DND-41 (cell line): ENCODE results near the gene PACS1.

ENCODE experiments used
- ATAC-seq: fragments of 200-7000 bp; cut with Tn5 transposase; 3 replicates; pipeline ENCODE4 v1.9.1; 2021; ENCODE audit warnings: low read depth; ENCODE audit not compliant: insufficient read depth
- DNase-seq: peaks from one replicate; pipeline ENCODE4 v3.0.0-alpha.2; 2020
- H2AFZ ChIP-seq: 2 replicates; pipeline ENCODE4 v1.6.0; 2012; ENCODE audit warnings: low read depth, low read length
- H3K27ac ChIP-seq: 2 replicates; pipeline ENCODE4 v1.5.1; 2012; ENCODE audit warnings: low read length, inconsistent platforms
- H3K27me3 ChIP-seq: fragments of 200-600 bp; sonication (generic); 2 replicates; pipeline ENCODE4 v1.6.0; 2012; ENCODE audit warnings: low read length, mild to moderate bottlenecking, inconsistent platforms; ENCODE audit not compliant: insufficient read depth, poor library complexity
- H3K36me3 ChIP-seq: 2 replicates; pipeline ENCODE4 v1.5.1; 2012; ENCODE audit warnings: low read length, inconsistent platforms; ENCODE audit not compliant: insufficient read depth
- H3K4me1 ChIP-seq: 2 replicates; pipeline ENCODE4 v1.5.1; 2012; ENCODE audit warnings: mild to moderate bottlenecking, low read length; ENCODE audit not compliant: insufficient read depth
- H3K4me2 ChIP-seq: 2 replicates; pipeline ENCODE4 v1.6.0; 2012; ENCODE audit warnings: mild to moderate bottlenecking, moderate library complexity, low read length, inconsistent platforms; ENCODE audit not compliant: insufficient read depth
- H3K4me3 ChIP-seq, 2 experiments: fragments of 200-600 bp in 1 of 2; shearing (Covaris generic) in 1 of 2; 2 replicates each; pipeline ENCODE4 v1.5.1; 2012 to 2016; ENCODE audit warnings: inconsistent platforms in 2 of 2, low read length in 2 of 2, mild to moderate bottlenecking in 2 of 2, low read depth in 1 of 2, moderate library complexity in 1 of 2
- H3K79me2 ChIP-seq: 2 replicates; pipeline ENCODE4 v1.6.0; 2012; ENCODE audit warnings: low read length, inconsistent platforms; ENCODE audit not compliant: insufficient read depth
- H3K9ac ChIP-seq: 2 replicates; pipeline ENCODE4 v1.6.0; 2012; ENCODE audit warnings: low read depth, mild to moderate bottlenecking, inconsistent platforms, low read length, moderate library complexity
- H3K9me3 ChIP-seq: 2 replicates; pipeline ENCODE4 v1.5.1; 2012; ENCODE audit warnings: low read length, moderate library complexity, mild to moderate bottlenecking, inconsistent platforms; ENCODE audit not compliant: insufficient read depth, severe bottlenecking
- H4K20me1 ChIP-seq: 2 replicates; pipeline ENCODE4 v1.6.0; 2012; ENCODE audit warnings: low read length; ENCODE audit not compliant: insufficient read depth
- EZH2 ChIP-seq: IDR thresholded peaks from 3 replicates; pipeline ENCODE4 v1.6.1; 2012; ENCODE audit warnings: borderline replicate concordance, low read depth, mild to moderate bottlenecking, moderate library complexity, low read length, inconsistent platforms; ENCODE audit not compliant: severe bottlenecking
- TF ChIP-seq, protein P1 (sequence below): IDR thresholded peaks from 2 replicates; pipeline ENCODE4 v1.5.1; 2012; ENCODE audit warnings: borderline replicate concordance, low read length, moderate library complexity, mild to moderate bottlenecking; ENCODE audit not compliant: poor library complexity, severe bottlenecking; ENCODE audit errors: extremely low read depth

The PACS1 gene

GRCh38 chr11:66268952-66269905 lies 199.2 kb downstream of the PACS1 start:
- no peak for ATAC-seq
- Histone ChIP-seq H3K36me3 (peaks cover 62% of the 10 kb centered on the region), H2AFZ (peak overlapping the region; percentile 76), H3K9me3 (no peaks in the 10 kb centered on the region), H3K79me2 (peaks cover 33% of the 10 kb centered on the region), H3K4me1 (peaks cover 32% of the 10 kb centered on the region), H3K27me3 (no peaks in the 10 kb centered on the region), H3K9ac (peak overlapping the region; percentile 97), H4K20me1 (peaks cover 48% of the 10 kb centered on the region), H3K27ac (peak overlapping the region; percentile 96), H3K4me3 (peak overlapping the region; percentile 96 to 100), H3K4me2 (peak overlapping the region; percentile 81)
- no peak for TF ChIP-seq EZH2
- TF ChIP-seq, protein P1, sequence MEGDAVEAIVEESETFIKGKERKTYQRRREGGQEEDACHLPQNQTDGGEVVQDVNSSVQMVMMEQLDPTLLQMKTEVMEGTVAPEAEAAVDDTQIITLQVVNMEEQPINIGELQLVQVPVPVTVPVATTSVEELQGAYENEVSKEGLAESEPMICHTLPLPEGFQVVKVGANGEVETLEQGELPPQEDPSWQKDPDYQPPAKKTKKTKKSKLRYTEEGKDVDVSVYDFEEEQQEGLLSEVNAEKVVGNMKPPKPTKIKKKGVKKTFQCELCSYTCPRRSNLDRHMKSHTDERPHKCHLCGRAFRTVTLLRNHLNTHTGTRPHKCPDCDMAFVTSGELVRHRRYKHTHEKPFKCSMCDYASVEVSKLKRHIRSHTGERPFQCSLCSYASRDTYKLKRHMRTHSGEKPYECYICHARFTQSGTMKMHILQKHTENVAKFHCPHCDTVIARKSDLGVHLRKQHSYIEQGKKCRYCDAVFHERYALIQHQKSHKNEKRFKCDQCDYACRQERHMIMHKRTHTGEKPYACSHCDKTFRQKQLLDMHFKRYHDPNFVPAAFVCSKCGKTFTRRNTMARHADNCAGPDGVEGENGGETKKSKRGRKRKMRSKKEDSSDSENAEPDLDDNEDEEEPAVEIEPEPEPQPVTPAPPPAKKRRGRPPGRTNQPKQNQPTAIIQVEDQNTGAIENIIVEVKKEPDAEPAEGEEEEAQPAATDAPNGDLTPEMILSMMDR = peak; percentile 13
- DNase-seq = no peak

DNA sequence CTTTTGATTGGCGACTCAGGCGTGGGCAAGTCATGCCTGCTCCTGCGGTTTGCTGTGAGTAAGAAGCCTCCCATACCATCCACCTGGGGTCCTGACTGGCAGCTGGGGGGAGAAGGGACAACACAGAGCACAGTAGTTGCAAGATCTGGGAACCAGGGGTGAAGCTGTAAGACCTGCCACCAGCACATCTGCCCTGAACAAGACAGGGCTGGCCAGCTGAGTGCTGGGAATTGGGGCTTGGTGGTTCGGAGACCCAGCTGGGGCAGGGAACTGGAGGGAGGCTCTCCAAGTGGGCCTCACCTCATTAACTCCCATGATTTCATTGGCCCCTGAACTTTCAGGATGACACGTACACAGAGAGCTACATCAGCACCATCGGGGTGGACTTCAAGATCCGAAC lies 201.7 kb downstream of the PACS1 start:
- Histone ChIP-seq H3K27ac (no peak overlapping the region), H3K9ac (no peak overlapping the region), H3K4me2 (no peak overlapping the region), H3K4me1 (peaks cover 31% of the 10 kb centered on the region), H4K20me1 (peaks cover 64% of the 10 kb centered on the region), H3K79me2 (peaks cover 33% of the 10 kb centered on the region), H3K27me3 (no peaks in the 10 kb centered on the region), H2AFZ (no peak overlapping the region), H3K4me3 (no peak overlapping the region), H3K9me3 (no peaks in the 10 kb centered on the region), H3K36me3 (peaks cover 61% of the 10 kb centered on the region)
- TF ChIP-seq EZH2 = no peak
- TF ChIP-seq, protein P1 = no peak
- ATAC-seq (no peak), DNase-seq (no peak)

DNA sequence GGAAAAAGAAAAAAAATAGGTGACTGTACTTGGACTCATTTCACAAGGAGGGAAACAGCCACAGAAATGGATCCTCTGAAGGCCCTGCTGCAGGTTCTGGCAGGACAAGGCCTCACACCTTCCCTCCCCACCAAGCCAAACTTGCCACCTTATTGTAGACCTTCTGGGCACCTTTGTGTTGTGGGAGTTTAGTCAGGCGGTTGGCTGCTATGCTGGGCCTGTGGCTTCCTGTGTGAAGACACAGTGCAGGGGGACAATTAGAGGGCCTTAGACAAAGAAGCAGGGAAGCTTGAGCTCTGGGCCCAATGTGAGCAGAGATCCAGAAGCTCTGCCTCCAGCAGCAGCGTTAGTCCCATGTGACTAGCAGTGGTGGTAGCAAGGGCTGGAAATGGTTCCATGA lies 202.5 kb downstream of the PACS1 start:
- no peaks in the 10 kb centered on the region for H3K9me3 ChIP-seq
- H2AFZ ChIP-seq = no peak overlapping the region
- H3K27ac ChIP-seq = no peak overlapping the region
- H3K79me2 ChIP-seq = peaks cover 33% of the 10 kb centered on the region
- peaks cover 27% of the 10 kb centered on the region for H3K4me1 ChIP-seq
- no peak for DNase-seq
- TF ChIP-seq EZH2 = no peak
- TF ChIP-seq, protein P1 = no peak
- peaks cover 62% of the 10 kb centered on the region for H4K20me1 ChIP-seq
- peaks cover 61% of the 10 kb centered on the region for H3K36me3 ChIP-seq
- H3K4me2 ChIP-seq = no peak overlapping the region
- H3K9ac ChIP-seq = no peak overlapping the region
- no peaks in the 10 kb centered on the region for H3K27me3 ChIP-seq
- H3K4me3 ChIP-seq = no peak overlapping the region
- ATAC-seq = no peak
